GM12878 (cell line): ENCODE data around the gene NFS1. TPM values are rescaled to one million over a fixed set of nuclear protein-coding genes. Genes with fewer than 3 reads are reported as not detected.
A peak's percentile ranks its signal among the peaks of the same experiment; 100 is the strongest.

Experiments used
- BMI1 ChIP-seq: fragments of 450-650 bp; IDR thresholded peaks from 2 replicates; pipeline ENCODE4 v1.6.1; 2016; ENCODE audit warnings: mild to moderate bottlenecking, moderate library complexity, borderline replicate concordance
- CBFB ChIP-seq: IDR thresholded peaks from 2 replicates; pipeline ENCODE4 v1.6.1; 2016; ENCODE audit warnings: antibody characterized with exemption, low read depth
- CBX3 ChIP-seq: fragments of 200-600 bp; sonication (generic); IDR thresholded peaks from 2 replicates; pipeline ENCODE4 v1.6.1; 2016; ENCODE audit warnings: low read depth, borderline replicate concordance
- EGR1 ChIP-seq, 2 experiments: IDR thresholded peaks; 1 replicate in 1 of 2; 2 replicates in 1 of 2; pipeline ENCODE4 v1.6.1; 2011 to 2012; ENCODE audit warnings: low read depth in 2 of 2, low read length in 2 of 2, borderline replicate concordance in 1 of 2, mild to moderate bottlenecking in 1 of 2, moderate library complexity in 1 of 2
- EZH2 ChIP-seq: IDR thresholded peaks from 2 replicates; pipeline ENCODE4 v1.6.1; 2012; ENCODE audit warnings: low read depth, mild to moderate bottlenecking, control low read depth, inconsistent platforms, low read length, borderline replicate concordance; ENCODE audit not compliant: control insufficient read depth
- FOS ChIP-seq: IDR thresholded peaks from 3 replicates; pipeline ENCODE4 v1.6.1; 2011; ENCODE audit warnings: borderline replicate concordance; ENCODE audit not compliant: insufficient read length; ENCODE audit errors: extremely low read depth
- FOXM1 ChIP-seq: IDR thresholded peaks from 2 replicates; pipeline ENCODE4 v1.6.1; 2012; ENCODE audit warnings: low read depth, mild to moderate bottlenecking, inconsistent platforms, low read length, moderate library complexity
- GABPA ChIP-seq: IDR thresholded peaks from 2 replicates; pipeline ENCODE4 v1.6.1; 2014; ENCODE audit warnings: antibody characterized with exemption, low read depth, mild to moderate bottlenecking, inconsistent platforms
- JUND ChIP-seq: IDR thresholded peaks from 2 replicates; pipeline ENCODE4 v1.6.1; 2012; ENCODE audit warnings: low read depth, mild to moderate bottlenecking, low read length, improper control_type of control experiment, moderate library complexity
- MTA3 ChIP-seq: IDR thresholded peaks from 2 replicates; pipeline ENCODE4 v1.6.1; 2012; ENCODE audit warnings: low read length, inconsistent platforms, borderline replicate concordance
- NFIC ChIP-seq: IDR thresholded peaks from 2 replicates; pipeline ENCODE4 v1.6.1; 2012; ENCODE audit warnings: low read depth, mild to moderate bottlenecking, inconsistent platforms, low read length, moderate library complexity
- NFYB ChIP-seq: IDR thresholded peaks from 2 replicates; pipeline ENCODE4 v1.6.1; 2011; ENCODE audit warnings: low read depth, mild to moderate bottlenecking, low read length, improper control_type of control experiment, moderate library complexity; ENCODE audit not compliant: insufficient read depth
- PML ChIP-seq: IDR thresholded peaks from 2 replicates; pipeline ENCODE4 v1.6.1; 2012; ENCODE audit warnings: low read length, inconsistent platforms
- POLR2AphosphoS2 ChIP-seq: IDR thresholded peaks from 2 replicates; pipeline ENCODE4 v1.6.1; 2011; ENCODE audit warnings: low read depth, mild to moderate bottlenecking, low read length, improper control_type of control experiment, moderate library complexity
- RUNX3 ChIP-seq: IDR thresholded peaks from 2 replicates; pipeline ENCODE4 v1.6.1; 2012; ENCODE audit warnings: low read length, inconsistent platforms
- SMAD5 ChIP-seq: IDR thresholded peaks from 2 replicates; pipeline ENCODE4 v1.6.1; 2016; ENCODE audit warnings: antibody characterized with exemption, low read depth
- YBX1 ChIP-seq: fragments of 450-650 bp; IDR thresholded peaks from 2 replicates; pipeline ENCODE4 v1.6.1; 2016; ENCODE audit warnings: antibody characterized with exemption
- ZBED1 ChIP-seq: IDR thresholded peaks from 2 replicates; pipeline ENCODE4 v1.6.1; 2016; ENCODE audit warnings: borderline replicate concordance
- ZNF384 ChIP-seq: IDR thresholded peaks from 2 replicates; pipeline ENCODE4 v1.6.1; 2012; ENCODE audit warnings: low read depth, mild to moderate bottlenecking, low read length, improper control_type of control experiment, borderline replicate concordance
- ZSCAN29 ChIP-seq: fragments of 450-650 bp; IDR thresholded peaks from 2 replicates; pipeline ENCODE4 v1.6.1; 2017; ENCODE audit warnings: mild to moderate bottlenecking, moderate library complexity
- polyA plus RNA-seq, 11 experiments: library from polyadenylated mRNA; depleted of rRNA in 4 of 11; unstranded in 6 of 11; stranded (reverse) in 5 of 11; fragments of >200 nt; fragmentation: Nextera tagmentation in 4 of 11; fragmentation: Illumina TruSeq in 1 of 11; extraction: Ambion mirVana in 4 of 11; extraction: Trizol in 1 of 11; gene quantifications; 1 replicate in 1 of 11; 2 replicates in 10 of 11; pipeline versions ENCODE4 v1.2.1 to v1.2.3, GENCODE V29; 2011 to 2016; ENCODE audit warnings: inconsistent platforms in 2 of 11, missing spikeins in 2 of 11, low read depth in 1 of 11
- total RNA-seq, 4 experiments: library from RNA; depleted of rRNA in 3 of 4; stranded (reverse); fragments of >200 nt in 3 of 4; fragmentation: Illumina TruSeq in 1 of 4; extraction: Trizol in 1 of 4; gene quantifications; 2 replicates each; pipeline versions ENCODE4 v1.2.1 to v1.2.3, GENCODE V29; 2013 to 2021
- TF ChIP-seq, protein P1 (sequence below): fragments of 150-350 bp; IDR thresholded peaks from 2 replicates; pipeline ENCODE4 v1.6.1; 2016; ENCODE audit warnings: low read depth, low read length
- TF ChIP-seq, protein P2 (sequence below): IDR thresholded peaks from 2 replicates; pipeline ENCODE4 v1.6.1; 2012; ENCODE audit warnings: low read length, inconsistent platforms

The NFS1 gene
- total and polyA plus RNA-seq, 10 of the 15 experiments (the other 5 are each of a cell fraction or from before 2014, with no cell fraction given): 9.2 to 74.1 (median 38.6) TPM

DNA sequence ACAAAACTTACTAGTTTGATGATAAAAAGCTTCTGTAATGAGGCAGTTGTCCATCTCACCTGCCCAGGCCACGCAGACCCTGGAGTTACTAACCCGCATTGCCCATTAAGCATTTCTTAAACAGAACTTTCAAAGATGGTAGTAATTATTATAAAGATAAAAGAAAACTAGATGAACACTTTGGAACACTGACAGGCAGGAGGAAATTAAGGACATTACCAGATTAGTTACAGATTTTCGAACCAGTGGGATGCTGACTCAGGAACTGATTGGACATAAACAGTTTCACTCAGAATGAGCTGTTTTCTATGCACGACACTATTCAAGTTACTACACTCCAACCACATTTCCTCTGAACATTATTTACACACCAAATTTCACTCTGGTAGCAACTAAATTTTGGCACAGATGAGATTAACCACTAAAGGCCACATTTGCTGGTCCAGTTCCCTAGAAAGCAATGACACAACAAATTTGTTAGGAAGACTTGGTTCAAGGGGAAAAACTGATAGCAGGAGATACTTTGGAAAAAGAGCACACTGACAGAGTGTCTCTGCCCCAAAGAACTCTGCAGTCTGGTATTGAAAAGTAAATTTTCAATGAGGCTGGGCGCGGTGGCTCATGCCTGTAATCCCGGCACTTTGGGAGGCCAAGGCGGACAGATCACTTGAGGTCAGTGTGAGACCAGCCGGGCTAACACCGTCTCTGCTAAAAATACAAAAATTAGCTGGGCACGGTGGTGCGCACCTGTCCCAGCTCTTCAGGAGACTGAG, 3.1 kb upstream of the NFS1 start (continued):
- TF ChIP-seq, protein P1, sequence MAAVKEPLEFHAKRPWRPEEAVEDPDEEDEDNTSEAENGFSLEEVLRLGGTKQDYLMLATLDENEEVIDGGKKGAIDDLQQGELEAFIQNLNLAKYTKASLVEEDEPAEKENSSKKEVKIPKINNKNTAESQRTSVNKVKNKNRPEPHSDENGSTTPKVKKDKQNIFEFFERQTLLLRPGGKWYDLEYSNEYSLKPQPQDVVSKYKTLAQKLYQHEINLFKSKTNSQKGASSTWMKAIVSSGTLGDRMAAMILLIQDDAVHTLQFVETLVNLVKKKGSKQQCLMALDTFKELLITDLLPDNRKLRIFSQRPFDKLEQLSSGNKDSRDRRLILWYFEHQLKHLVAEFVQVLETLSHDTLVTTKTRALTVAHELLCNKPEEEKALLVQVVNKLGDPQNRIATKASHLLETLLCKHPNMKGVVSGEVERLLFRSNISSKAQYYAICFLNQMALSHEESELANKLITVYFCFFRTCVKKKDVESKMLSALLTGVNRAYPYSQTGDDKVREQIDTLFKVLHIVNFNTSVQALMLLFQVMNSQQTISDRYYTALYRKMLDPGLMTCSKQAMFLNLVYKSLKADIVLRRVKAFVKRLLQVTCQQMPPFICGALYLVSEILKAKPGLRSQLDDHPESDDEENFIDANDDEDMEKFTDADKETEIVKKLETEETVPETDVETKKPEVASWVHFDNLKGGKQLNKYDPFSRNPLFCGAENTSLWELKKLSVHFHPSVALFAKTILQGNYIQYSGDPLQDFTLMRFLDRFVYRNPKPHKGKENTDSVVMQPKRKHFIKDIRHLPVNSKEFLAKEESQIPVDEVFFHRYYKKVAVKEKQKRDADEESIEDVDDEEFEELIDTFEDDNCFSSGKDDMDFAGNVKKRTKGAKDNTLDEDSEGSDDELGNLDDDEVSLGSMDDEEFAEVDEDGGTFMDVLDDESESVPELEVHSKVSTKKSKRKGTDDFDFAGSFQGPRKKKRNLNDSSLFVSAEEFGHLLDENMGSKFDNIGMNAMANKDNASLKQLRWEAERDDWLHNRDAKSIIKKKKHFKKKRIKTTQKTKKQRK: no peak
- TF ChIP-seq RUNX3 (no peak), FOXM1 (peak; percentile 26; the same call in 1 of the 2 replicates), CBX3 (no peak), EGR1 (IDR thresholded peaks at IDR 0.05; ENCODE audit: borderline replicate concordance in 1 of 2, low read depth in 2 of 2, low read length in 2 of 2) (no peak), CBFB (peak; percentile 67; the same call in 1 of the 2 replicates), ZSCAN29 (no peak), EZH2 (no peak), JUND (no peak), YBX1 (no peak), NFIC (no peak), NFYB (no peak), FOS (no peak), MTA3 (peak; percentile 26; the same call in 1 of the 2 replicates), POLR2AphosphoS2 (no peak), PML (peak; percentile 56), ZNF384 (no peak), BMI1 (no peak), SMAD5 (peak; percentile 64; the same call in 1 of the 2 replicates), GABPA (no peak), ZBED1 (no peak)
- TF ChIP-seq, protein P2, sequence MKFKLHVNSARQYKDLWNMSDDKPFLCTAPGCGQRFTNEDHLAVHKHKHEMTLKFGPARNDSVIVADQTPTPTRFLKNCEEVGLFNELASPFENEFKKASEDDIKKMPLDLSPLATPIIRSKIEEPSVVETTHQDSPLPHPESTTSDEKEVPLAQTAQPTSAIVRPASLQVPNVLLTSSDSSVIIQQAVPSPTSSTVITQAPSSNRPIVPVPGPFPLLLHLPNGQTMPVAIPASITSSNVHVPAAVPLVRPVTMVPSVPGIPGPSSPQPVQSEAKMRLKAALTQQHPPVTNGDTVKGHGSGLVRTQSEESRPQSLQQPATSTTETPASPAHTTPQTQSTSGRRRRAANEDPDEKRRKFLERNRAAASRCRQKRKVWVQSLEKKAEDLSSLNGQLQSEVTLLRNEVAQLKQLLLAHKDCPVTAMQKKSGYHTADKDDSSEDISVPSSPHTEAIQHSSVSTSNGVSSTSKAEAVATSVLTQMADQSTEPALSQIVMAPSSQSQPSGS: no peak; the same call in none of the 2 replicates
